GM23338 (cell line): Measurements from ENCODE around the gene SLC2A1. TPM values are rescaled to one million over a fixed set of nuclear protein-coding genes. Genes with fewer than 3 reads are reported as not detected.

Source experiments
- ATAC-seq: fragments of 200-7000 bp; cut with Tn5 transposase; 3 replicates; pipeline ENCODE4 v1.9.1; 2020
- DNase-seq: peaks from one replicate; pipeline ENCODE4 v3.0.0-alpha.2; 2015; ENCODE audit warnings: low spot score
- H2AFZ ChIP-seq: fragments of 200-600 bp; sonication (generic); 2 replicates; pipeline ENCODE4 v1.8.0; 2016; ENCODE audit warnings: antibody characterized with exemption, mild to moderate bottlenecking, moderate library complexity
- H3F3A ChIP-seq: fragments of 200-600 bp; sonication (generic); replicated peaks from 2 replicates; pipeline ENCODE4 v1.8.0; 2017; ENCODE audit warnings: antibody characterized with exemption, mixed run types, low read depth
- H3K27ac ChIP-seq: fragments of 200-600 bp; sonication (generic); 2 replicates; pipeline ENCODE4 v1.6.1; 2016; ENCODE audit warnings: low read depth
- H3K27me3 ChIP-seq: fragments of 200-600 bp; sonication (generic); 2 replicates; pipeline ENCODE4 v1.8.0; 2016; ENCODE audit warnings: mild to moderate bottlenecking, mixed run types, moderate library complexity; ENCODE audit not compliant: insufficient read depth
- H3K36me3 ChIP-seq: fragments of 200-600 bp; sonication (generic); 2 replicates; pipeline ENCODE4 v1.8.0; 2016; ENCODE audit warnings: mild to moderate bottlenecking; ENCODE audit not compliant: insufficient read depth
- H3K4me1 ChIP-seq: fragments of 200-600 bp; sonication (generic); 2 replicates; pipeline ENCODE4 v1.8.0; 2016; ENCODE audit warnings: mild to moderate bottlenecking, moderate library complexity; ENCODE audit not compliant: insufficient read depth
- H3K4me2 ChIP-seq: fragments of 200-600 bp; sonication (generic); 2 replicates; pipeline ENCODE4 v1.7.1; 2017; ENCODE audit warnings: mixed run types
- H3K4me3 ChIP-seq: fragments of 200-600 bp; sonication (generic); 2 replicates; pipeline ENCODE4 v1.6.1; 2016; ENCODE audit warnings: mixed run types
- H3K79me2 ChIP-seq: fragments of 200-600 bp; sonication (generic); replicated peaks from 2 replicates; pipeline ENCODE4 v1.8.0; 2017; ENCODE audit warnings: mild to moderate bottlenecking; ENCODE audit not compliant: insufficient read depth
- H3K9me2 ChIP-seq: fragments of 200-600 bp; sonication (generic); 2 replicates; pipeline ENCODE4 v1.8.0; 2017; ENCODE audit not compliant: insufficient read depth
- H4K20me1 ChIP-seq: fragments of 200-600 bp; sonication (generic); replicated peaks from 2 replicates; pipeline ENCODE4 v1.8.0; 2017; ENCODE audit warnings: mild to moderate bottlenecking; ENCODE audit not compliant: insufficient read depth
- H3K27ac Mint-ChIP-seq: 2 replicates; pipeline ENCODE4 v1.8.0; 2020; ENCODE audit warnings: inconsistent platforms, mild to moderate bottlenecking, moderate library complexity, mixed read lengths
- H3K27me3 Mint-ChIP-seq: 3 replicates; pipeline ENCODE4 v1.8.0; 2022; ENCODE audit warnings: low read depth, mild to moderate bottlenecking, moderate library complexity, mixed read lengths, inconsistent platforms; ENCODE audit not compliant: insufficient read depth, poor library complexity
- H3K36me3 Mint-ChIP-seq: 3 replicates; pipeline ENCODE4 v1.8.0; 2021; ENCODE audit warnings: low read depth, mild to moderate bottlenecking, inconsistent platforms, moderate library complexity, mixed read lengths
- H3K4me1 Mint-ChIP-seq: 3 replicates; pipeline ENCODE4 v1.8.0; 2020; ENCODE audit warnings: mild to moderate bottlenecking, inconsistent platforms, mixed read lengths
- H3K4me3 Mint-ChIP-seq: 3 replicates; pipeline ENCODE4 v1.8.0; 2021; ENCODE audit warnings: moderate library complexity, mild to moderate bottlenecking, inconsistent platforms, mixed read lengths
- H3K9me3 Mint-ChIP-seq: 3 replicates; pipeline ENCODE4 v1.8.0; 2020; ENCODE audit warnings: moderate library complexity, mild to moderate bottlenecking, inconsistent platforms, mixed read lengths
- CREB1 ChIP-seq: fragments of 250-450 bp; sonication (Bioruptor Pico); IDR thresholded peaks from 2 replicates; pipeline ENCODE4 v1.5.0; 2020; ENCODE audit warnings: low read depth, mild to moderate bottlenecking, moderate library complexity
- CTCF ChIP-seq, 2 experiments: fragments of 200-600 bp in 1 of 2; sonication (generic) in 1 of 2; conservative IDR thresholded peaks; 2 replicates each; pipeline versions ENCODE4 v1.5.1 to v1.6.1; 2016 to 2017; ENCODE audit warnings: antibody characterized with exemption in 2 of 2, low read depth in 2 of 2, mild to moderate bottlenecking in 2 of 2, moderate library complexity in 1 of 2
- EZH2 ChIP-seq: fragments of 200-600 bp; sonication (generic); IDR thresholded peaks from one replicate; pipeline ENCODE4 v1.8.0; 2017; ENCODE audit warnings: antibody characterized with exemption, mild to moderate bottlenecking, low read depth; ENCODE audit not compliant: unreplicated experiment
- EZH2phosphoT487 ChIP-seq: fragments of 200-600 bp; sonication (generic); IDR thresholded peaks from one replicate; pipeline ENCODE4 v1.8.1; 2018; ENCODE audit warnings: antibody characterized with exemption; ENCODE audit not compliant: unreplicated experiment
- JUNB ChIP-seq: IDR thresholded peaks from one replicate; pipeline ENCODE4 v1.6.1; 2016; ENCODE audit warnings: antibody characterized with exemption; ENCODE audit not compliant: unreplicated experiment
- NANOG ChIP-seq: IDR thresholded peaks from 2 replicates; pipeline ENCODE4 v1.6.1; 2016; ENCODE audit warnings: antibody characterized with exemption, borderline replicate concordance
- POLR2AphosphoS5 ChIP-seq: IDR thresholded peaks from 2 replicates; pipeline ENCODE4 v1.6.1; 2016; ENCODE audit warnings: antibody characterized with exemption, low read depth
- REST ChIP-seq: IDR thresholded peaks from one replicate; pipeline ENCODE4 v1.6.1; 2018; ENCODE audit warnings: antibody characterized with exemption; ENCODE audit not compliant: unreplicated experiment
- STAT1 ChIP-seq: IDR thresholded peaks from one replicate; pipeline ENCODE4 v1.6.1; 2016; ENCODE audit warnings: antibody characterized with exemption; ENCODE audit not compliant: unreplicated experiment
- ZNF114 ChIP-seq: fragments of 250-450 bp; sonication (Bioruptor Pico); IDR thresholded peaks from 2 replicates; pipeline ENCODE4 v1.5.0; 2020; ENCODE audit warnings: mild to moderate bottlenecking, moderate library complexity
- ZNF331 ChIP-seq: fragments of 250-450 bp; sonication (Bioruptor Pico); IDR thresholded peaks from 2 replicates; pipeline ENCODE4 v1.5.0; 2020; ENCODE audit warnings: low read depth, mild to moderate bottlenecking, moderate library complexity
- polyA plus RNA-seq: library from polyadenylated mRNA; unstranded; fragments of >200 nt; fragmentation: Nextera tagmentation; extraction: Ambion mirVana; gene quantifications from 2 replicates; pipeline ENCODE4 v1.2.1, GENCODE V29; 2016
- total RNA-seq: library from RNA; depleted of rRNA; stranded (reverse); fragments of >200 nt; shearing (Covaris generic); gene quantifications from 2 replicates; pipeline ENCODE4 v1.2.3, GENCODE V29; 2014

SLC2A1 gene
- total and polyA plus RNA-seq, 2 experiments from 2014 or later = 66.1 to 305 TPM

GRCh38 chr1:42944246-42944928 lies 14.3 kb downstream of the SLC2A1 start:
- H3K36me3 ChIP-seq = peaks cover 43% of the 10 kb centered on the region
- DNase-seq (no peak), ATAC-seq (no peak)
- H3K27ac Mint-ChIP-seq = 0 out of 2 replicates have a peak overlapping the region, but pooled peaks have one; percentile 21
- H3K4me2 ChIP-seq = no peak overlapping the region
- peaks cover 100% of the 10 kb centered on the region for H3K79me2 ChIP-seq
- H3K9me3 Mint-ChIP-seq = no peaks in the 10 kb centered on the region; the same call in 2 of the 3 replicates
- H3K27ac ChIP-seq = 0 out of 2 replicates have a peak overlapping the region, but pooled peaks have one; percentile 63
- H4K20me1 ChIP-seq = peaks cover 83% of the 10 kb centered on the region
- H3K4me3 ChIP-seq = no peak overlapping the region
- H3K36me3 Mint-ChIP-seq = peaks cover 78% of the 10 kb centered on the region
- TF ChIP-seq REST (no peak), ZNF331 (CRISPR knock-in tag) (no peak), CTCF (conservative IDR thresholded peaks at IDR 0.05; ENCODE audit: low read depth in 2 of 2) (no peak), ZNF114 (CRISPR knock-in tag) (no peak), EZH2 (no peak), JUNB (no peak), STAT1 (no peak), CREB1 (no peak), NANOG (no peak), POLR2AphosphoS5 (no peak), EZH2phosphoT487 (no peak)
- H2AFZ ChIP-seq = no peak overlapping the region
- H3K27me3 ChIP-seq = no peaks in the 10 kb centered on the region
- H3K4me3 Mint-ChIP-seq = no peak overlapping the region
- H3F3A ChIP-seq = peaks cover 10% of the 10 kb centered on the region; the same call in 1 of the 2 replicates
- peaks cover 80% of the 10 kb centered on the region for H3K4me1 Mint-ChIP-seq
- H3K4me1 ChIP-seq = peaks cover 36% of the 10 kb centered on the region
- H3K9me2 ChIP-seq = no peaks in the 10 kb centered on the region
- H3K27me3 Mint-ChIP-seq = peaks cover 30% of the 10 kb centered on the region
